AG09309 (cell line): ENCODE data around the gene CACNA1F.

Source experiments
- DNase-seq: peaks from one replicate; pipeline ENCODE4 v3.0.0-alpha.2; 2010; ENCODE audit warnings: low read depth
- H3K4me3 ChIP-seq: 2 replicates; pipeline ENCODE4 v1.5.1; 2011; ENCODE audit warnings: mild to moderate bottlenecking, low read depth, low read length, moderate library complexity; ENCODE audit not compliant: control insufficient read depth
- CTCF ChIP-seq: IDR thresholded peaks from 2 replicates; pipeline ENCODE4 v1.5.1; 2011; ENCODE audit warnings: mild to moderate bottlenecking, low read depth, low read length, inconsistent platforms; ENCODE audit not compliant: insufficient read depth, control insufficient read depth; ENCODE audit errors: missing control alignments

Gene CACNA1F

DNA sequence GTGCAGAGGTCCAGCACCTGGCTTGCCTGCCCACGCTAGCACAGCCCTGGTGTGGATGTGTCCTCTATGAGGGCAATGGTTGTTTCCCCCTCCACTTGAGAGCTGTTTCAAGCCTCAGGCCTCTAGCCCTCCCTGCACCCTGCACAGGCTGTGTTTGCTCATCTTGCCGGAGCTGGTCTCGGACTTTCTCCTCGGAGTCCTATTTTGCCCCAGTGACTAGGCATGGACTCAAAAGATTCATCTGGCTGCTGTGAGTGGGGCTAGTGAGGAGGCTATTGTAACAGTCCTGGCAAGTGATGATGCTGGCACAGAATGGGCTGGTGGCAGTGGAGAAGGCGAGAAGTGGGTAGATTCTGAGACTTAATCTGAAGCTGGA, 25.6 kb upstream of the CACNA1F start:
- DNase-seq: no peak
- TF ChIP-seq CTCF: no peak
- no peak overlapping the region for H3K4me3 ChIP-seq

DNA sequence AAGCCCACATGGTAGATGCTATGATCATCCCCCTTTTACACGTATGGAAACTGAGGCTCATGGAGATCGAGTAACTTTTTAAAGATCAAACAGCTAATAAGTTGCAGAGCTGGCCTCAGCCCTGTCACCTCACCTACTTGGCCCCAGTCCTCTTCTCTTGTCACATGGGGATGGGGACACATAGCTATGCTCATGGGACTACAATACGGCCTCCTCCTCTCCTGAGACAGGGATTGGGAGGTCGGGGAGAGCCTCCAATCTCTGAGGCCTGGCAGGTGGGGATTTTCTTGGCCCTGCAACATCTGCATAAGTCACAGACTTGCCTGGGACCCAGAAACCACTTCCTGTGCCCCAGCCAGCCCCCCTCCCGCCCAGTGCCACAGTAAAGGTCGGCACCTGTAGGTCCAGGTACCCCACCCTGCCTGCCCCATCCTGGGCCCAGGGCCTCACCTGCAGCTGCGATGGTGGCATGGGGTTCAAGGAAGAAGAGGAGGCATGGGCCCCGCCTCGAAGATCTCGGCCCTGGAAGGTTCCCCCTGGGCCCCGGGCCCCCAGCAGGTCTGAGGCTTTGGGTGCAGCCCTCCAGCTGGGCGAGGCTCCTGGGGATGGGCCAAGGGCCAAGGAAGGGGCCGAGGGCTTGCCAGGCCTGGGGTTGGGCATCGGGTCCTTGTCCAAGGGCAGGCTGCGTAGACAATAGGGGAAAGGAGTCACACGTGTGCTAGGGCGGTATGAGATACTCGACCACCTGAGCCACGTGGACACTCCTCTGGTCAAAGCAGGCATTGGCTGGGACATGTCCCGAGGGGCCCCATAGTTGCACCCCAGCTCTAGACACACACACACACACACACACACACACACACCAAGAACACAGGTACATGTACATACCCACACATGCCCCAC, 25.0 kb upstream of the CACNA1F start:
- no peak overlapping the region for H3K4me3 ChIP-seq
- TF ChIP-seq CTCF: no peak
- no peak for DNase-seq

DNA sequence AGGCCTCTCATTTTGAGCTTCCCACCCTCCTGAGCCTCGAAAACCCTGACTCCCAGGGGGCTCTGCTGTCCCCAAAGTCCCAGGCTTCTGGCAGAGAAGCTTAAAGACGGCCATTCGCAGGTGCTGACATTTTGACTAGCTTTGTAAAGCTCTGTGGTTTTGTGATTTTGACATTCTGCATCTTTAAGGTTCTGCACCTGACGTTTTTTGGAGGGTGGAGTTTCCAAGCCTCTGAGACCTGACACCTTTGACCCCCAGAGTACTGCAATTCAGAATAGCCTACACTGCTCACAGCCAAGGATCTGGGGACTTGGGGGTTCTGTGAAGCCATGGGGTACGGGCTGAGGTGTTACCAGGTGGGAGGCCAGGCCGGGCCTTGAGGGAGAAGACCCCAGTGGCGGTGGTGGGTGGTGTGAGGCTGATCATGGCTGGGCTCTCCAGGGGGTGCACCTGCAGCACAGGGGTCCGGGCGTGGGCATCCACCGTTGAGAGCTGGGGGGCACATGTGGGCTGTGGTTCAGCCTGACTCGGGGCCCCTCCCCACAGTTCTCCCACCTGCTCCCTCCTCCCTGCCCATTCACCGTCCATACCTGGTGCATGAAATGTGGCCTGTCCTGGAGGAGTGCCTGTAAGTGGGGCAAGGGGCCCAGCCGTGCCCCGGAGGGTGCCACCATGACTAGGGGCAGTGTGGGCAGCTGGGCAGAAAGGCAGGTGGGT, 24.1 kb upstream of the CACNA1F start:
- DNase-seq: no peak
- H3K4me3 ChIP-seq: no peak overlapping the region
- TF ChIP-seq CTCF: no peak

GRCh38 chrX:49256268-49256995, 23.3 kb upstream of the CACNA1F start:
- H3K4me3 ChIP-seq: no peak overlapping the region
- no peak for TF ChIP-seq CTCF
- no peak for DNase-seq

GRCh38 chrX:49254639-49255038, 21.5 kb upstream of the CACNA1F start:
- DNase-seq: no peak
- TF ChIP-seq CTCF: no peak
- H3K4me3 ChIP-seq: no peak overlapping the region

DNA sequence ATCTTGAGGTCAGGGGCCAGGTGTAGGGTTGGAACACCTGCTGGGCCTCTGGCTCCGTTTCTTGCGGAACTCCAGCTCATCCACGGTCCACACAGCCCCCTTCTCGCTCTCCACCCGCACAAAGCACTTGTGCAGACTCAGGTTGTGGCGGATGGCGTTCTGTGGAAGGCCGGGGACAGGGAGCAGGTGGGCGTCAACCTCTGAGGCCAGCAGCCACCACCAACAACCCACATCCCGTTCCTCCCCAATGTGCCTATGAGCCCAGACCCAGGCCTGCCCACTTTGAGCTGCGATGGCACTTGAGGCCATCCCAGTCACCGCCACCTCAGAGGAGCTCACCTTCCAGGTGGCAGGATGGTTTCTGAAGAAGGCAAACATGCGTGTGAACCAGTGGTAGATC, 18.2 kb upstream of the CACNA1F start:
- no peak for TF ChIP-seq CTCF
- no peak overlapping the region for H3K4me3 ChIP-seq
- no peak for DNase-seq
